ENCODE results near the gene TTPAL. TPM values are rescaled to one million over a fixed set of nuclear protein-coding genes. Genes with fewer than 3 reads are reported as not detected.

TTPAL gene
- total and polyA plus RNA-seq, 4 donors = 11.6 to 39.7 (median 17.6) TPM

- no peak for TF ChIP-seq CTCF (IDR thresholded peaks at IDR 0.05; ENCODE audit: low read depth, low read length, missing input control)
- TF ChIP-seq FOXA1 (IDR thresholded peaks at IDR 0.05) = no peak
- no peak for TF ChIP-seq ATF3 (IDR thresholded peaks at IDR 0.05)
- no peak for TF ChIP-seq NR2F2 (IDR thresholded peaks at IDR 0.05)
- TF ChIP-seq RXRA (IDR thresholded peaks at IDR 0.05) = no peak
- TF ChIP-seq YY1 (IDR thresholded peaks at IDR 0.05) = no peak
- TF ChIP-seq SP1 (IDR thresholded peaks at IDR 0.05) = no peak
These were observed 24.5 kb downstream of the TTPAL start (continued) for GRCh38 chr20:44500221-44500620.

- H3K9ac ChIP-seq (ENCODE audit: low read depth in 1 of 2, low read length in 2 of 2) = no peak overlapping the region
- no peak overlapping the region for H3K27ac ChIP-seq (ENCODE audit: low read depth in 1 of 2, low read length in 2 of 2)
- no peak overlapping the region for H3K4me3 ChIP-seq (ENCODE audit: low read depth in 1 of 3, low read length in 3 of 3)
- WGBS = 84% methylated on average over 5 of the region's 5 CpGs
- DNase-seq (ENCODE audit: low spot score) = no peak
- no peak for TF ChIP-seq GABPA (IDR thresholded peaks at IDR 0.05 in 1 of 2, conservative IDR thresholded peaks at IDR 0.05 in 1 of 2)
- TF ChIP-seq FOXA2 (IDR thresholded peaks at IDR 0.05) = no peak
- no peak for TF ChIP-seq YY1 (IDR thresholded peaks at IDR 0.05)
- no peak for TF ChIP-seq REST (IDR thresholded peaks at IDR 0.05)
- no peak for TF ChIP-seq RAD21 (IDR thresholded peaks at IDR 0.05)
- no peak for TF ChIP-seq MAX (IDR thresholded peaks at IDR 0.05)
- peaks cover 22 to 75% (median 65%) of the 10 kb centered on the region in 4 donors for H3K36me3 ChIP-seq (ENCODE audit: control insufficient read depth in 4 of 4, insufficient read depth in 3 of 4, low read depth in 1 of 4, low read length in 3 of 4)
- no peaks in the 10 kb centered on the region for H3K27me3 ChIP-seq (ENCODE audit: control insufficient read depth in 4 of 4, insufficient read depth in 4 of 4, low read length in 3 of 4)
- no peaks in the 10 kb centered on the region for H3K4me1 ChIP-seq (ENCODE audit: control insufficient read depth in 4 of 4, insufficient read depth in 4 of 4, low read length in 3 of 4)
- H3K9me3 ChIP-seq (ENCODE audit: control insufficient read depth in 4 of 4, low read length in 3 of 4) = no peaks in the 10 kb centered on the region
These were observed 25.8 kb downstream of the TTPAL start for GRCh38 chr20:44501448-44501847.

GRCh38 chr20:44502968-44503367 is 27.3 kb downstream of the TTPAL start:
- Histone ChIP-seq H3K9ac (ENCODE audit: low read depth in 1 of 2, low read length in 2 of 2) (no peak overlapping the region), H3K4me1 (ENCODE audit: control insufficient read depth in 4 of 4, insufficient read depth in 4 of 4, low read length in 3 of 4) (no peaks in the 10 kb centered on the region), H3K27me3 (ENCODE audit: control insufficient read depth in 4 of 4, insufficient read depth in 4 of 4, low read length in 3 of 4) (no peaks in the 10 kb centered on the region), H3K36me3 (ENCODE audit: control insufficient read depth in 4 of 4, insufficient read depth in 3 of 4, low read depth in 1 of 4, low read length in 3 of 4) (peaks cover 26 to 71% (median 63%) of the 10 kb centered on the region in 4 donors), H3K4me3 (ENCODE audit: low read depth in 1 of 3, low read length in 3 of 3) (no peak overlapping the region), H3K9me3 (ENCODE audit: control insufficient read depth in 4 of 4, low read length in 3 of 4) (no peaks in the 10 kb centered on the region), H3K27ac (ENCODE audit: low read depth in 1 of 2, low read length in 2 of 2) (no peak overlapping the region)
- WGBS = 100% methylated on average over 1 of the region's 1 CpG
- DNase-seq (ENCODE audit: low spot score) = no peak
- TF ChIP-seq JUND (IDR thresholded peaks at IDR 0.05) (no peak), NR2F2 (IDR thresholded peaks at IDR 0.05) (no peak), TAF1 (conservative IDR thresholded peaks at IDR 0.05) (no peak), SP1 (IDR thresholded peaks at IDR 0.05) (no peak), YY1 (IDR thresholded peaks at IDR 0.05) (no peak), FOXA1 (IDR thresholded peaks at IDR 0.05) (no peak), MAX (IDR thresholded peaks at IDR 0.05) (no peak), RAD21 (IDR thresholded peaks at IDR 0.05) (no peak), REST (IDR thresholded peaks at IDR 0.05) (no peak), ZBTB33 (IDR thresholded peaks at IDR 0.05) (no peak), GABPA (IDR thresholded peaks at IDR 0.05 in 1 of 2, conservative IDR thresholded peaks at IDR 0.05 in 1 of 2) (no peak), CTCF (IDR thresholded peaks at IDR 0.05; ENCODE audit: low read depth, low read length, missing input control) (no peak)
